UCSD-AML1 (cell line): ENCODE measurements around the gene EPS8L3.
"Not testable (repeated sequence)": the region's sequence is repeated elsewhere in the genome, so short reads cannot be mapped to it uniquely, and the experiment has no call there.

Experiments used
- DNase-seq: peaks from one replicate; lab custom pipeline; 2025; ENCODE audit not compliant: unreplicated experiment; lab: John Stamatoyannopoulos, UW

Gene EPS8L3

DNA sequence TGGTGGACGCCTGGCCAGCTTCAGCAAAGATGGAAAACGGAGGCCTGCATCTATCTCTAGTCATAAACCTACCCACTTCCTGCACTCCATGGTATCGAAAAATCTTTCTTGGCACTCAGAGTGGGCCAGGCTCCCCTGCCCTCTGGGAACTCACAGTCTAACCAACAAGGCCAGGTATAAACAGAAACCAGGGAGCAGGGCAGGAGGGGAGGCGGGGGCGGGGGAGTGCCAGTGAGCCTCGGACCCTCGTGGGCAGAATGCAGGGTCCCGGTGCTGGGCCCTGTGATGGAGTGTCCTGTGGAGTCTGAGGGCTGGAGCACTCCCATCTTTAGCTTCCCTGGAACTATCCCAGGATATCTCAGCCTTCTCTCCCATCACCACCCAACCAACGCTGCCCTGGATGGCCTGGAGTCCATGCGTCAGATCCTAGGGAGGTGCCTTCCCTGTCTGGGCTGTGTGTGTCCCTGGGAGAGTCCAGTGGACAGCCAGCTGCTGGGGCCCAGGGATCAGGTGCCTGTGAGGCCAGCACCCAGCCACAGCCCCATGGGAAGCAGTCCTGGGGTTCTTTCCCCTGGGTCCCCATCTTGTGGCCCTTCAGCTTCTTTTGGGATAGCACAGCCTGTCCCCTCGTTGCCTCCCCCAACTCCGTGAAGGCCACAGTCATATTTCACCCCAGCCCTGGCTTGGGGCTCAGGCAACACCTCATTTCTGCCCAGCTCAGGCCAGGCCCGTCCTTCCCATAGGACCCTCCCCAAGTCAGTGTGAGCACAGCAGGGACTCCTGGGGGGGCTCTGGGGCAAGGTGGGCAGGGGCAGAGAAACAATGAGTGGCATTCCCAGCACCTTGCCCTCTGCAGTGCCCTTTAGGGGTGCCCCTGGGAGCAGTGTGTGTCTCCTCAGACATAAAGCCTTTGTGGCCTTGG lies 1.1 kb upstream of the EPS8L3 start:
- DNase-seq: no peak

DNA sequence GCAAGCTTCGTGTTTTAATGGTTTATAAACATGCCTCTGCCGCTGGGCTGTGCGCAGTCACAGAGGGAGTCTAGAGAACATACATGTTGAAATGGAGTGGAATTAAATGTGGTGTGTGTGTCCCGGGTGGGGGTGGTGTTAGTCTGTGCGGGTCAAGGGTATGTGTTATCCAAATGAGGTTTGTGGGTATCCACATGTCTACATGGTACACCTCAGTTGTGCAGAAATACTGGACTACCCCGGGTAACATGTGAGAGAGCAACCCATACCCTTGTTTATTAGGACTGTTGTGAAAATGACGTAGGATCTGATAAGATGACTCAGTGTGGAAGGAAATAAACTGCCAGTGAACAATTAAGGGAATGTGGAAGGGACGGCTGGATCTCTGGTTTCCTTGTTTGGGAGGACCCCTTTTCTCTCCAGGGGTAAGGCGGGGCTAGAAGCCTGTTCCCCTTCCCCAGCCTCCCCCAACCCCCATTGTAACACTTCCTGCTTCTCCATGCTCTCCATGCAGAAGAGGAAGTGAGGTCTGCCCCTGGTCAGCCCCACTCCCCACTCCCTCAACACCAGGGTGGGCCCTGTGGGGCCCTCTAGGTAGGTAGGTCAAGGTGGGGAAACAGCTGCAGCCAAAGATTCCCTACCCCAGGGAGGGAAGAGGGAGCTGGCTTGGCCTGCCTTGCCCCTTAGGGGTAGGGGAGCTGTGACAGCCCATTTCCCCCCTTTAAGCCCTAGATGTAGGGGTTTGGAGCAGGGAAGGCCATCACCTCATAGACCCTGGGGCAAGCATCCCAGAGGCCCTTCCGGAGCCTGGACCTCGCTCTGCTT lies 690 bp downstream of the EPS8L3 start:
- peak; percentile 54 for DNase-seq

DNA sequence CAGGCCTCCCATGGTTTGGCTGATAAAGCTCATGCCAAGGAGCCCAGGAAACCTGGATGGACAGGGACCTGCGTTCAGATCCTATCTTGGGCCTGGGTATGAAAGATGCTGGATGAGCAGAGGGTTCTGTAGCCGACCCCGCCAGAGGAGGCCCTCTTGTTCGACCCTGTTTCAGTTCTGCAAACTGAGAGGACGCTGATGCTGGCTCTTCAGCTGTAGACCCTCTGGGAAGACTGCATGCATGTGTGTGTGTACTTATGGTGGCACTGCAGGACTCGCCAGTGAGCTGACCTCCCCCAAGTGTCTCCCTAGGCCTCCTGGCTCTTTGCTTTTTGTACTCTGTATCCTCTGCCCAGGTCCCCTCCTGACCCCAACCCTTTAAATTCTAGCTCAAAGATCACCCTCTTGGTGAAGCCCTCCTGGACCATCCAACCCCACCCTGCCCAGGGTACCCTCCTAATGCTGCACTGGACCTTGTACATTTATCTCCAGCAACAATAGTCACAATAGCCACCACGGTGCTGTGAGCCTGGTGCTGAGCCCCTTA lies 1.6 kb downstream of the EPS8L3 start:
- no peak for DNase-seq

DNA sequence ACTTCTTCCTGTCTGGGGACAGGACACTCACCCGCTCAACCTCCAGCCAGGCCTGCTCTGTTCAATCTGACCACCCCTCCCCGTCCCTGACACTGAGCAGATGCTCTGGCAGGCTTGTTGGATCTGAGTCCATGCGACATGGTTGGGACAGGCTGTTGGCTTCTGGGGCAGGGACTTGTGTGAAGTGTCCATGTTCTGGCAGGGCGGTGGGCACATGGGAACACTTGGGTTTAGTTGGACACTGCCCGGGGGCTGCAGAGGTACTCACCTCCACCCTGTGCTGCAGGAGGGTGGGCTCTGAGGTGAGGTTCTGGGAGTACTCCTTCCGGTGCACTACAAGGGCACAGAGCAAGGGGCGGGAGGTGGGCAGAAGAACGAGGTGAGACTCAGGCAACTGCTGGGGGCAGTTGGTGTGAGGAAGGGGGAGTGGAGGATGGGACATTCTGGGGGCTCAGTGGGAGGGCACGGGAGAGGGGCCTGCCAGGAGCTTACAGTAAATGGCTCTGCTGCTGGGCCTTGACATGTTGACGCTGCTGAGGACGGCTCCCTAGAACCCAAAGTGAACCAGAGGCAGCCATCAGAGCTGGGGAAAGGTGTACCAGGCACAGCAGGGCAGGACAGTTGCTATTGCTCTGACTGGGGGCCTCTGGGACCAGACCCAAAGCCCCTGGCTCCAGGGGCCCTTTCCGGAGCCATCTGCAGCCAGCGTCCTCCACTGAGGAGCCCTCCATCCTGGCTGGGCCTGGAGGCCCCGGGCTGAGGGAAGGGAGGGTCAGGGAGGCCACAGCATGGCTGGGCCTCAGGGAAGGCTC lies 2.3 kb downstream of the EPS8L3 start:
- no peak for DNase-seq

DNA sequence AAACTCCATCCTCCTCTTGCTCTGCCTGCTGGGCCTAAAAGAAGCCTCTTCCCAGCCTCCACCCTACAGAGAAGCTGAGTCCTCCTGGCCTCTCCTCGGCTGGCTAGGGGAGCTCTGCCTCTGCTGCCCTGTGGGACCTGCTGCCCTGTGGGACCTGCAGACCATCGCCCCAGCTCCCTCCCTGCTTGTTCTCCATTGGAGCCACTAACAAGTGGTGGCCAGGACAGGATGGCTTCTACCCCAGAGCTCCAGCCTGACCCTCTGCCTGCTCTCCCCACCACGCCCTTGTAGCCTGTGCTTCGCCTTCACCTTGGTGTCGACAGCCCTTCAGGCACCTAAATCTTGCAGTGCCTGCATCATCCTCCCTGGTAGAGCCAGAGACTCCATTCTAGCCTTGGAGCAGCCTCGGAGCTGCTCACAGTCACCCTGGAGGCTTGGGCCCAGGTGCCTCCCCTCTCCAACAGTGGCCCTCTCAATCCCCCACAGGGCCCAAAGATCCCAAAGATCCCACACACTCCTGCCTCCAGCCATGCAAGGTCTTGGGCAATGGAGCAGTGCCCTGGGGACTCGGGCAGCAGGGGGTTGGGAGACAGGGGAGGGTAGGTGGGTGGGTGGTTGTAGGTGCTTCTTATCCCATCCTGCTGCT lies 3.0 kb downstream of the EPS8L3 start:
- no peak for DNase-seq

DNA sequence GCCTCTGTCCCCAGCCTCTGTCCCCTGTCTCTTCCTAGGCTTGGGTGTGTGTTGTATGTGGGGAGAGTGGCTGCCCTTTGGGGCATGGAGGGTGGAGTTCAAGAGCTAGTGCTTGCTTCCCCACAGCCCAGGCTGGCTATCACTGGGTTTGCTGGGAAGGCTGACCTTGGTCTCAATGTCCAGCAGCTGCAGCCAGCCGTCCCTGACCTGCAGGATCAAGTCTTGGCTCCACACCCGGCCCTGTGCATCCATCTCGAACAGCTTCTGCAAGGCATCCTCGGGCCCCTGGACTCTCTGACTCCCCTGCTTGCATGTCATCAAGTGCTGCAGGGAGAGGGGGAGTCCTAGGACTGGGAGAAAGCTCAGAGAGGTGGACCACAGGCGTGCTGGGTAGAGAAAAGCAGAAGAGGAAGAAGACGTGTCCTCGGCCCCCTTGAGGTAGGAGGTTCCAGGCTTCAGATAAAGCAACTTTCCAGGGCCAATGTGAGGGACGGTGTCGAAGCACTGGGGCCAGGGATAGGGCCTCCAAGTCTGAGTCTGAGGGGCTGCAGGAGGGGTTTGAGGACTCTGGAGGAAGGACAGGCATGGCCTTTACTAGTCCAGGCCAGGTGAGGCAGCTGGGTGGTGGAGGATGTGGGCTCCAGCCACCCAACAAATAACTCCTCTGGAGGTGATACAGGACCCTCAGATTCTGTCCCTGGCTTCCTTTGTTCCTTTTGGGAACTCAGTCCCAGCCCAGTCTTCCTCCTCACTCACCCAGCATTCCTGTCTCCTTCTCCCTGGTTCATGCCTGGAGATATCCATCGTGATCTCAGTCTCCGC lies 4.0 kb downstream of the EPS8L3 start:
- no peak for DNase-seq

DNA sequence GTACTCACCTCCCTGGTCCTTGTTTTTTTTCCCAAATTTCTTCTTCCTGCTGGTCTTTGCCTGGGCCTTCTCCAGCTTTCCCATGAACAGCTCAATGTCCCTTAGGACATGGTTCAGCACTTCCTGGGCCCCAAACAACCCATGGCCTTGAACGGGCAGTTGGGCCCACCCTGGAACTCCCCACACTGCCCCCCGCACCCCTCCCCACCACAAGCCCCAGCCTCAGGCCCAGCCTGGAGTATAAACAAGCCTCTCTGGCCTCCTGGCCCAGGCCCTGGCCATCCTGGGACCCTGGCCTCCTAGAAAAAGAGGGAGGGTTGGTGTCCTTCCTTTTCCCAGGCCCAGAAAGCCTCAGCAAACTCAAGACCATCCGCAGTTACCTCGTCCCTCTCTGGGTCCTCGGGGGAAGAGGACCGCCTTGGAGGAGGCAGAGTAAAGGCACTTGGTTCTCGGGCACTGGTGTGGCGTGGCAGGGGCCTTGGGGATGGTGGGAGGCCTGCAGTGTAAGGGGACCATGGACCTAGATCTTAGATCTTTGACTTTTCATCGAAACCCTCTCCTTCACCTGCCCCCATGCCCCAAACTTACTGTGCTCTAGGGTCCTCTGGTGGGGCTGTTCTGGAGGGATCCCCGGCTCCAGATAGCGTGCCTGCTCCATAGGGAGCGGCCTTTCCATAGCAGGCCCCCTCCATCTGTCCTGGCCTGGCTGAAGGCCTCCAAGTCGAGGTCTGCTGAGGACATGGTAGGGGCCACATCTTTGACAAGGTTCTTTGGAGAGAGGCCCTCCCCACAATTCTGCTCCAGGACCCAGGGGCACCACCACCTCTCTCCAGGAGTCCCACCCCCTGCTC lies 5.6 kb downstream of the EPS8L3 start:
- DNase-seq: no peak

DNA sequence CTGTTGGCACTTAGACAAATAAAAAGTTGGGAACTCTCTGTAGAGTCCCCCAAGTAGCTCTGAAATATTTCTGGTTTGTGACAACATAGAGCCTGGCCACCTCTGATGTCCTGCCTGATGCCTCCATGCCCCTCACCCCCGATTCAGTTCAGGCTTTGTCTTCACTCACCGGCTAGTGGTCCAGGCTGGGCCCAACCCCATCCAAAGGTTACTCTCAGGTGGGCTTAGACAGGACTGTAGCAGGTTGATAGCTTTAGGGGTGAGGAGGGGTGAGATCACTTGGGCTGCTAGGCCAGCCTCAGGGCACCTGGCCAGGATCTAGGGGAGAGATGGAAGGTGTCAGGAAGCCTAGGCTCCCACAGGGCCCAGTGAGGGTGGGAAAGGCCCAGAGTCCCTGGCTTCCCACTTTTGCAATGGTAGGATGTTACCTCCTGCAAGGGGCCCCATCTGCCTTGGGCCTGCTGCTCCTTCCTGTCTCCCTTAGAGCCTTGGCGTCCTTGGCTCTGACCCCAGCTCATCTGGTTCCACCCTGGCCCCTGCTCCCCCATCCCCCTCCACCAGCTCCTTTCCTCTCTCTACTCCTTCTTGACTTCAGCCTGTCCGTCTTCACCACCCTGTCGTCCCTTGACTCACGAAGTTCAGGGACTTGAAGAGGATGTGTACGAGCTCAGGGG lies 6.7 kb downstream of the EPS8L3 start:
- no peak for DNase-seq

DNA sequence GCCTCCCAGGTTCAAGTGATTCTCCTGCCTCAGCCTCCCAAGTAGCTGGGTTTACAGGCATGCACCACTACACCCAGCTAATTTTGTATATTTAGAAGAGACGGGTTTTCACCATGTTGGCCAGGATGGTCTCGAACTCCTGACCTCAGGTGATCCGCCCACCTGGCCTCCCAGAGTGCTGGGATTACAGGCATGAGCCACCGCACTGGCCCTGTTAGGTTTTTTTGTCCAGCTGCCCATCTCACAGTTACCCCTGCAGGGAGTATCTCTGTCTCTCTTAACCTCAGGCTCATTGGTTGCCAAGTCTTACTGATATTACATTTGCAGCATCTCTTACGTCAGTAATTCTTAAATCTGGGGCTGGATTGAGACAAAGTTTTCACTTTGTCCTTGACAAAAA lies 7.4 kb downstream of the EPS8L3 start:
- DNase-seq: not testable (repeated sequence)

DNA sequence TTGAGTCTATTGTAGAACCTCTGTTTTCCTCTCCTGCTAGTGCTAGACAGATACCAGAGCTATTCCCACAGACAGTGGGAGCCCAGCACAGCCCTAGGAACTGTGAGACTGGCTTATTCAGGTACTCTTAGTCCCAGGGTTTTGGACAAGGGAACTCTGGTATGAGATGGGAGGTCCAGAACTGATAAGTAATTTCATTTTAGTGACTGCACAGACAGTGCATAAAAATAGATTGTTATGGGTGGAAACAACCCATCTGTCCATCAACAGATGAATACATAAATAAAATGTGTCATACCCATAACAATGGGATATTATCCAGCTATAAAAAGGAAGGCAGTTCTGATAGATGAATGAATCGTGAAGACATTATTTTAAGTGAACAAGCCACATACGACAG lies 9.0 kb downstream of the EPS8L3 start:
- no peak for DNase-seq

DNA sequence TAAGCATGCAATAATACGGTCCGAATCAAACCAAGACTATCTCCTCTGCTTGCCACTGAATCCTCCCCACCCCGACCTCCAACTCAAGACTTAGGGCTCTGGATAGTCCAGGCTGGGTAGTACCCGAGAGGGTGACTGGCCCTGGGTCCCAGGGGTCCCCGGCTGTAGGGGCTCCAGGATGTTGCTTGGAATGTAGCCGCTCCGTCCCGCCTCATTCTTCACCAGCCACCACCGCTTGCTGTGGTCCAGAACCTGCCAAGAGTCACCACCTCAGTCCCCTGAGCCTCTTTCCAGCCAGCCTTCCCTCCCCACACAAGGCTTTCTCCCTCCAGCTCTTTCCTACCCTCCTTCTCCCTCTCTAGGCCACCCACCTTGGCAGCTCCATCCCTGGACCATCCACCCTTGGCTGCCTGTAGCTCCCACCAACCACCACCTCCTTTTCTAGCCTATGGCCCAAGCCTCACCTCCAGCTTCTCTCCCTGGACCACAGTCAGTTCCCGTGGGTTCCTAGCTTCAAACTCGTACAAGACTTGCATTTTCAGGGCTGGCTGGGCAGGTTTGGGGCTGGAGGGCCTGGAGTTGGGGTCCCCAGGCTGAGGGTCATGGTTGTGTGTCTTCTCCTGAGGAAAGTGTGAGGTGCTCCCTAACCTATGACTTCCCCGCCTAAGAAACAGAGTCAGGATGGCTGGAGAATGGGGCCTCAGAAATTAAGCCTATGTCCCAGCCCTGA lies 12.0 kb downstream of the EPS8L3 start:
- DNase-seq: no peak

DNA sequence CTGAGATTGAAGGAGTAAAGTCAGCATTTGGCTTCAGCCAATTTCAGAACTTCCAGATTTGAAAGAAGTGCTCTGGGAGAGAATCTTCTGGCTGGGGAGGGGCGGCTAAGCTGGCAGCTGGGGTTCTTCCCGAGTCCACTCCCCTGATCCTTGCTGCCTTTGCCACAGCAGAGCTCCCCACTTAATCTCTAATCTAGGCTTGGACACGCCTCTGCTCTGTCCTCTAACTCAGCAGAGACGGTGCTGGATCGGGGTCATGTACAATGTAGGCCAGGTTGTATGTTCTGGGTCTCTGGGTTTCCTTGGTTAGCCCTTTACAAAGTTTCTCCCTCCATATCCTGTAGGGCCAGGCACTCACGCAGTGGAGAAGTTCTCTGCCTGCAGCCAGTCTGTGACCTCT lies 12.8 kb downstream of the EPS8L3 start:
- DNase-seq: no peak

DNA sequence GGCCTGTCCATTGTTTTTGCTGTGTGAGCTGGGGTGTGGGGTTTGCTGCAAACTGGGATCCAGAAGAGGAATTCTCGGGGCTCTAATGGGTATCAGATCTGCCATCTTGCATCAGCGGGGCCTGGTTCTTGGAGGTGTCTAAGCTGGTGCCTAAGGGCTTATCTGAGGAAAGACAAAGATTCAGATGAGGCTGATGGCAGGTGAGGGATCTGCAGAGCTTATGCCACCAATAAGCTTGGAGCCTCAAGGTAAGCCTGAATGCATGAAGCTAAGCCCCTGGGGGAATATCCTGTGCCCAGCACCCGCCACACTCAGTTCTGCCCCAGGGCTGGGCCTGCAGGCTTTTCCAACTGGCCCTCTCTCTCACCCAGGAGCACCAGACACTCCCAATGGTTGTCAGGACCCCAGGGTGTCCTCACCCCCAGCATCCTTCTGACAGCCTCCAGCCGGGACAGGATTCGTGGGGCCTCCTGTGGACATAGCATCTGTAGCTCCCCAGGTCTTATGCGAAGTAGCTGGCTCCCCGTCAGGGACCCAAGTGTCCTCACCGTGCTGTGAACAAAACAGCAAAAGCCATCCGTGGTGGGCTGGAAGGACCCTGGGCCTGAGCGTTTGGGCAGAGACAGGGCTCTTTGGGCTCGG lies 13.4 kb downstream of the EPS8L3 start:
- DNase-seq: no peak

DNA sequence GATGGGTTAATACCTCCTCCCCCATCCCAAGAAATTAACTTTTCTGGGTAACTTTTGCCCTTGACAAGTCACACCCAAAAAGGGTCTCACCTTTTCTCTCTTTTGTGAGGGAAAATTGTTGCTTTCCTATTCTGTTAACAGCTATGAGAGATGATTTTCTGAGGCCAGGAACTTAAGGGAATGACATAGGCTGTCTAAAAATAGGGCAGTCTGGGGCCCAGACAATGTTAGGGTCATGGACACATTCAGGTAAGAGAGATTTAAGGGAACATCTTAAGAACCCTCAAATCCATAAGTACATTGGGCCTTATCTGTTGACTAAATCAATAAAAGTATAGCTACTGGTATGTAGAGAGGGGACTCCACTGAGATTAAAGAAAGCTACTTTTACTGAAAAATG lies 14.5 kb downstream of the EPS8L3 start:
- no peak for DNase-seq

DNA sequence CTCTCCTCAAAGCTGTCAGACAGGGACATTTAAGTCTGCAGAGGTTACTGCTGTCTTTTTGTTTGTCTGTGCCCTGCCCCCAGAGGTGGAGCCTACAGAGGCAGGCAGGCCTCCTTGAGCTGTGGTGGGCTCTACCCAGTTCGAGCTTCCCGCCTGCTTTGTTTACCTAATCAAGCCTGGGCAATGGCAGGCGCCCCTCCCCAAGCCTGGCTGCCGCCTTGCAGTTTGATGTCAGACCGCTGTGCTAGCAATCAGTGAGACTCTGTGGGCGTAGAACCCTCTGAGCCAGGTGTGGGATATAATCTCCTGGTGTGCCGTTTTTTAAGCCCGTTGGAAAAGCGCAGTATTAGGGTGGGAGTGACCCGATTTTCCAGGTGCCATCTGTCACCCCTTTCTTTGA lies 15.4 kb downstream of the EPS8L3 start:
- not testable (repeated sequence) for DNase-seq

DNA sequence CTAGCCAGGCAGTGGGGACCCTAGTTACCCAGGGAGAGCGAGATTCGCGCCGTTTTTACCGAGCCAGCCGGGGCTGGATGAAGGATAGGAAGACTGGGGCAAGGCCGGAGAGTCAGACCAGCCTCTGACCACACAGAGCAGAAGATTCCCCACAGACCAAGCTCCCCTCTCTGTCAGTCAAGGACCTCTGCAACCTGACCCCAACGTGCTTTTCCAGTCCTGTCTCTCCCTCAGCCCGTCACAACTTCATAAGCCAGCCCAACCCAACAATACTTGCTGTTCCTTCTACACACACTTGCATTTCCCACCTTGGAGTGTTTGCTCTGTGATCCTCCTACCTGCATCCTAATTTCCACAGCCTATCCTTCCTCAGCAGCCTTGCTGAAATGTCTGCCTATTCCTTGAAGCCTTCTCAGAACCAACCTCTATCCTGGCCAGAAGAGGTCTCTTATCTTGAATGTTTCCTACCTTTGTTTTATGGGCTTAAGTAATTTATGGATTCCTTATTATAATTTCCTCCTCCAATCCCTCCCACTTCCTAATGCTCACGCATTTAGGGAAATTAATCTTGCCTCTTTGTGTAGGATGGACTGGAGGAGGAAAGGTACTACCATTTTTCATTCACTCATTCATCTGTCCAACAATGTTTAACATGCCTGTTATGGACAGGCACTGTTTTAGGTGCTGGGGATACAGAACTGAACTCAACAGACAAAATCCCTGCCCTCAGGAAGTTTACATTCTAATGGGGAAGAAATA lies 22.9 kb downstream of the EPS8L3 start, which contains the start of gene GSTM3:
TSS of gene GSTM3 (minus strand) at position 424 of the 759 bp plus-strand sequence. CDS start 751 bp downstream, outside the sequence.
- no peak for DNase-seq
